HPDE6-E6E7 (cell line): Measurements from ENCODE around the gene PARP14.
"Not testable (repeated sequence)": the region's sequence is repeated elsewhere in the genome, so short reads cannot be mapped to it uniquely, and the experiment has no call there.

ENCODE experiments used
- DNase-seq: peaks from one replicate; pipeline ENCODE4 v3.0.0; 2011; ENCODE audit warnings: missing footprints; ENCODE audit errors: extremely low spot score

PARP14 gene

GRCh38 chr3:122677216-122677615, 3.4 kb upstream of the PARP14 start:
- DNase-seq: no peak

- DNase-seq: no peak
Observed at GRCh38 chr3:122678506-122678905, 2.1 kb upstream of the PARP14 start.

- DNase-seq: no peak
Observed at GRCh38 chr3:122679085-122679881, 1.4 kb upstream of the PARP14 start.

- no peak for DNase-seq
Observed at GRCh38 chr3:122679882-122680474, 661 bp upstream of the PARP14 start.

GRCh38 chr3:122681284-122681973, 790 bp downstream of the PARP14 start:
- no peak for DNase-seq

- no peak for DNase-seq
Observed at GRCh38 chr3:122681974-122682409, 1.4 kb downstream of the PARP14 start.

GRCh38 chr3:122682778-122683411, 2.3 kb downstream of the PARP14 start:
- DNase-seq: not testable (repeated sequence)

GRCh38 chr3:122687298-122687697, 6.7 kb downstream of the PARP14 start:
- DNase-seq: no peak

- DNase-seq: no peak
Observed at GRCh38 chr3:122688996-122689395, 8.4 kb downstream of the PARP14 start.

- no peak for DNase-seq
Observed at GRCh38 chr3:122689587-122689986, 8.9 kb downstream of the PARP14 start.

- DNase-seq: no peak
Observed at GRCh38 chr3:122690096-122690495, 9.5 kb downstream of the PARP14 start.

- DNase-seq: no peak
Observed at GRCh38 chr3:122691195-122691594, 10.6 kb downstream of the PARP14 start.

GRCh38 chr3:122692674-122693073, 12.0 kb downstream of the PARP14 start:
- DNase-seq: no peak

GRCh38 chr3:122694966-122695365, 14.3 kb downstream of the PARP14 start:
- DNase-seq: no peak

- no peak for DNase-seq
Observed at GRCh38 chr3:122695927-122696561, 15.4 kb downstream of the PARP14 start.

- no peak for DNase-seq
Observed at GRCh38 chr3:122697952-122698620, 17.4 kb downstream of the PARP14 start.

GRCh38 chr3:122700193-122700592, 19.6 kb downstream of the PARP14 start:
- no peak for DNase-seq

GRCh38 chr3:122705379-122705778, 24.7 kb downstream of the PARP14 start:
- no peak for DNase-seq

- DNase-seq: not testable (repeated sequence)
Observed at GRCh38 chr3:122710616-122711251, 30.1 kb downstream of the PARP14 start.

- no peak for DNase-seq
Observed at GRCh38 chr3:122714273-122714672, 33.6 kb downstream of the PARP14 start.

GRCh38 chr3:122716667-122717066, 36.0 kb downstream of the PARP14 start:
- no peak for DNase-seq
